ENCODE data around the gene CPXM2.
A peak's percentile ranks its signal among the peaks of the same experiment; 100 is the strongest.

Gene CPXM2

DNA sequence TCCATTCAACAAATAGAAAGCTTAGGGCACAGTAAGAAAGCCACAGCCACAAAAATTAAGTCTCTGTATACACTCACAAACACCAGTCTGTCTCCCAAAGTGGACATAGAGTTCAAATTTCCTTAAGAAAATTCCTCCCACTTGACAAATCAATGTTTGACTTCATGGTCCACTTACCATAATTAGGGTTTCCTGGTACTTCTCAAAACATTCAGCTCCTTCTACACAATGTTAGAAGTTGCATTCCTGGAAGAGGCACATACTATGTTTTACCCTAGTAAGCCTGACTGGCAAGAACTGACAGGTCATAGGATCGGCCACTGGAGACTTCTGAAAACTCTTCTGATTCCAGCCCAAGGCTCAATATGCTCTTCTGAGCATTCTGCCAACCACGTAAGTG, 70.5 kb downstream of the CPXM2 start:
- DNase-seq (ENCODE audit: low read depth), result no peak
- H3K4me3 ChIP-seq (ENCODE audit: control insufficient read depth, low read depth, low read length), result no peak overlapping the region
- TF ChIP-seq CTCF (IDR thresholded peaks at IDR 0.05; ENCODE audit: control insufficient read depth, insufficient read depth, low read depth, low read length, missing control alignments), result no peak

- no peak for DNase-seq (ENCODE audit: low read depth)
- TF ChIP-seq CTCF (IDR thresholded peaks at IDR 0.05; ENCODE audit: control insufficient read depth, insufficient read depth, low read depth, low read length, missing control alignments), result no peak
- no peak overlapping the region for H3K4me3 ChIP-seq (ENCODE audit: control insufficient read depth, low read depth, low read length)
Measured at GRCh38 chr10:123809632-123810031, 82.0 kb downstream of the CPXM2 start.

DNA sequence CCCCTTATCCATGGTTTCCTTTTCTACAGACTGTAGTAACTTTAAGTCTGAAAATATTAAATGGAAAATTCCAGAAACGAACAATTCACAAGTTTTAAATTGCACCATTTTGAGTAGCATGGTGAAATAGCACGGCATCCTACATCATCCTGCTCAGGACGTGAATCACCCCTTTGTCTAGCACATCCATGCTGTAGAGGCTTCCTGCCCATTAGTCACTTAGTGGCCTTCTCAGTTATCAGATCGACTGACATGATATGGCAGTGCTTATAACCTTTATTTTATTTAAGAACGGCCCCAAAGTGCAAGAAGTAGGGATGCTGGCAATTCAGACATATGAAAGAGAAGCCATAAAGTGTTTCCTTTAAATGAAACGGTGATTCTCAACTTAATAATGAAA, 82.7 kb downstream of the CPXM2 start:
- H3K4me3 ChIP-seq (ENCODE audit: control insufficient read depth, low read depth, low read length), result no peak overlapping the region
- TF ChIP-seq CTCF (IDR thresholded peaks at IDR 0.05; ENCODE audit: control insufficient read depth, insufficient read depth, low read depth, low read length, missing control alignments), result no peak
- DNase-seq (ENCODE audit: low read depth), result peak; percentile 82

DNA sequence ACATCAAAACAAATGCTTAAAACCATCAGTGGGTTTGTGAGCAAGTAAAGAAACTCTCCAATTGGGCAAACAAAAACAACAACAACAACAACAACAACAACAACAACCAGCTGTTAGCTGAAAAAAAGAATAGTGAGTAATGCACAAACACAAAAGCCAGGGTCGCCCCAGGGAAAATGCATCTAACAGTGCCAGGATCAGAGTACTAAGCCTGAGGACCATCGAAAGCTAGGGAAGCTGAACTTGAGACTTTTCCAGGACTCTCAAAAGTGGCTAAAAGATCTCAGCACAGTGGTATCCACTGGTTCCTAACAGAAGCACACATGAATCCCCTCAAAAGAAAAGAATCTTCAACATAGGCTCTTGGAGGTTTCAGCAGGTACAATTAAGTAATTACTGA, 83.3 kb downstream of the CPXM2 start:
- no peak for TF ChIP-seq CTCF (IDR thresholded peaks at IDR 0.05; ENCODE audit: control insufficient read depth, insufficient read depth, low read depth, low read length, missing control alignments)
- H3K4me3 ChIP-seq (ENCODE audit: control insufficient read depth, low read depth, low read length), result no peak overlapping the region
- DNase-seq (ENCODE audit: low read depth), result no peak

GRCh38 chr10:123807444-123808035, 84.1 kb downstream of the CPXM2 start:
- DNase-seq (ENCODE audit: low read depth), result no peak
- TF ChIP-seq CTCF (IDR thresholded peaks at IDR 0.05; ENCODE audit: control insufficient read depth, insufficient read depth, low read depth, low read length, missing control alignments), result no peak
- H3K4me3 ChIP-seq (ENCODE audit: control insufficient read depth, low read depth, low read length), result no peak overlapping the region

GRCh38 chr10:123804716-123805115, 86.9 kb downstream of the CPXM2 start:
- DNase-seq (ENCODE audit: low read depth), result peak; percentile 87
- H3K4me3 ChIP-seq (ENCODE audit: control insufficient read depth, low read depth, low read length), result no peak overlapping the region
- no peak for TF ChIP-seq CTCF (IDR thresholded peaks at IDR 0.05; ENCODE audit: control insufficient read depth, insufficient read depth, low read depth, low read length, missing control alignments)

DNA sequence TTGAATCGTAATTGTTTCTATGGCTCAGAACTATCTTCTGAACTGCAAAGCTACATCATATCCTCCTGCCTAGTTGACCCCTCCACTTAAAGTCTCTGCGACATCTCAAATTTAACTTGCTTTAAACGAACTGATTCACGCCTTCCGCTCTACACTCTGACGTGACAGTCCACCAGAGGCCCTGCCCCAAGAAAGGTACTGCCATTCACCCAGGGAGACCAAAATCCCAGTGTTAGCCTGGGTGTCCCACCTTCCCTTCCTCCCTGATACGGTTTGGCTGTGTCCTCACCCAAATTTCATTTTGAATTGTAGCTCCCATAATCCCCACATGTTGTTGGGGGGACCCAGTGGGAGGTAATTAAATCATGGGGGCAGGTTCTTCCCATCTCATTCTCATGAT, 90.8 kb downstream of the CPXM2 start:
- no peak for TF ChIP-seq CTCF (IDR thresholded peaks at IDR 0.05; ENCODE audit: control insufficient read depth, insufficient read depth, low read depth, low read length, missing control alignments)
- no peak for DNase-seq (ENCODE audit: low read depth)
- no peak overlapping the region for H3K4me3 ChIP-seq (ENCODE audit: control insufficient read depth, low read depth, low read length)

Data from AG09309 (cell line).